GM10266 (cell line): ENCODE measurements around the gene PHOX2A.
"Not testable (repeated sequence)": the region's sequence is repeated elsewhere in the genome, so short reads cannot be mapped to it uniquely, and the experiment has no call there.

Experiments used
- DNase-seq: peaks from one replicate; pipeline ENCODE4 v3.0.0; 2012; ENCODE audit errors: extremely low spot score
- TF ChIP-seq, protein P1 (sequence below): IDR thresholded peaks from 2 replicates; pipeline ENCODE4 v1.5.1; 2012; ENCODE audit warnings: mild to moderate bottlenecking, low read depth; ENCODE audit not compliant: control insufficient read depth, insufficient read depth; ENCODE audit errors: missing control alignments

The PHOX2A gene

DNA sequence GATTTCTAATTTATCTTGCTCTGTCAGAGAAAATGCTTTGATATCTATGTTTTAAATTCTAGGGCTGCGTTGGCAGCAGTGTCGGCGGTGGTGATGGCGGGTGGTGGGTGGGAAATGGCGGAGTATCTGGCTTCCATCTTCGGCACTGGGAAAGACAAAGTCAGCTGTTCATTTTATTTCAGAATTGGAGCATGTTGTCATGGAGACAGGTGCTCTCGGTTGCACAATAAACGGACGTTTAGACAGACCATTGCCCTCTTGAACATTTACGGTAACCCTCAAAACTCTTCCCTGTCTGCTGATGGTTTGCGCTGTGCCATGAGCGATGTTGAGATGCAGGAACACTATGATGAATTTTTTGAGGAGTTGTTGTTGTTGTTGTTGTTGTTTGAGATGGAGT lies 36.1 kb upstream of the PHOX2A start:
- DNase-seq = no peak
- TF ChIP-seq, protein P1, sequence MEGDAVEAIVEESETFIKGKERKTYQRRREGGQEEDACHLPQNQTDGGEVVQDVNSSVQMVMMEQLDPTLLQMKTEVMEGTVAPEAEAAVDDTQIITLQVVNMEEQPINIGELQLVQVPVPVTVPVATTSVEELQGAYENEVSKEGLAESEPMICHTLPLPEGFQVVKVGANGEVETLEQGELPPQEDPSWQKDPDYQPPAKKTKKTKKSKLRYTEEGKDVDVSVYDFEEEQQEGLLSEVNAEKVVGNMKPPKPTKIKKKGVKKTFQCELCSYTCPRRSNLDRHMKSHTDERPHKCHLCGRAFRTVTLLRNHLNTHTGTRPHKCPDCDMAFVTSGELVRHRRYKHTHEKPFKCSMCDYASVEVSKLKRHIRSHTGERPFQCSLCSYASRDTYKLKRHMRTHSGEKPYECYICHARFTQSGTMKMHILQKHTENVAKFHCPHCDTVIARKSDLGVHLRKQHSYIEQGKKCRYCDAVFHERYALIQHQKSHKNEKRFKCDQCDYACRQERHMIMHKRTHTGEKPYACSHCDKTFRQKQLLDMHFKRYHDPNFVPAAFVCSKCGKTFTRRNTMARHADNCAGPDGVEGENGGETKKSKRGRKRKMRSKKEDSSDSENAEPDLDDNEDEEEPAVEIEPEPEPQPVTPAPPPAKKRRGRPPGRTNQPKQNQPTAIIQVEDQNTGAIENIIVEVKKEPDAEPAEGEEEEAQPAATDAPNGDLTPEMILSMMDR = no peak

DNA sequence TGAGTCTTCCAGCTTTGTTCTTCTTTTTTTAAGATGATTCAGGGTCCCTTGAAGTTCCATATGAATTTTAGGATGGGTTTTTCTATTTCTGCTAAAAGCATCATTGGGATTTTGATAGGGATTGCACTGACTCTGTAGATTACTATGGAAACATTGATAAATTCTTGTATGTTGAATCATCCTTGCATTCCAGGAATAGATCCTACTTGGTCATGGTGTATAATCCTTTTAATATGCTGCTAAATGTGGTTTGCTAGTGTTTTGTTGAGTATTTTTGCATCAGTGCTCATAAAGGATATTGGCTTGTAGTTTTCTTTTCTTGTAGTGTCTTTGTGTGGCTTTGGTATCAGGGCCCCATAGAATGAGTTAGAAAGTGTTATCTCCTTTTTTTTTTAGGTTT lies 34.9 kb upstream of the PHOX2A start:
- DNase-seq = no peak
- TF ChIP-seq, protein P1 = no peak

DNA sequence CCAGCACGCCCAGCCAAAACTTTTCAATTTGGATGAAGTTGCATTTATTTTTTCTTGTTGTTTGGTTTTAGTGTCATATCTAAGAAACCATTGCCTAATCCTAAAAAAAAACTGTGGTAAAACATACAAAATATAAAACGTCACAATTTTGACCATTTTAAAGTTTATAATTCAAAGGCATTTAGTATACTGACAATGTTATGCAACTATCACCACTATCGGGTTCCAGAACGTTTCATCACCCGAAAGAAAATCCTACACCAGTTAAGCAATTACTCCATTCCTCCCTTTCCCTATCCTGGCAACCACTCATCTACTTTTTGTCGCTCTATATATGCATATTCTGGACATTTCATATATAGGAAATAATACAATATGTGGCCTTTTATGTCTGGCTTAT lies 30.5 kb upstream of the PHOX2A start:
- DNase-seq = no peak
- TF ChIP-seq, protein P1 = no peak

DNA sequence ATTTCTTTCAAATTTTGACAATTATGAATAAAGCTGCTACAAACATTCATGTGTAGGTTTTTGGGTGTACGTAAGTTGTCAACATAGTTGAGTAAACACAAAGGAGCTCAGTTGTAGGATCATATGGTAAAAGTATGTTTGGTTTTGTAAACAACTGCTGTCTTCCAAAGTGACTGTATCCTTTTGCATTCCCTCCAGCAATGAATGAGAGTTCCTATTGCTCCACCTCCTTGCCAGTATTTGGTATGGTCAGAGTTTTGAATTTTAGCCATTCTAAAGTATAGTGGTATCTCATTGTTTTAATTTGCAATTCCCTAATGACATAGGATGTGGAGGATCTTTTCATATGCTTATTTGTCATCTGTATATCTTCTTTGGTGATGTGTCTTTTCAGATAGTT lies 28.0 kb upstream of the PHOX2A start:
- no peak for DNase-seq
- TF ChIP-seq, protein P1 = no peak

DNA sequence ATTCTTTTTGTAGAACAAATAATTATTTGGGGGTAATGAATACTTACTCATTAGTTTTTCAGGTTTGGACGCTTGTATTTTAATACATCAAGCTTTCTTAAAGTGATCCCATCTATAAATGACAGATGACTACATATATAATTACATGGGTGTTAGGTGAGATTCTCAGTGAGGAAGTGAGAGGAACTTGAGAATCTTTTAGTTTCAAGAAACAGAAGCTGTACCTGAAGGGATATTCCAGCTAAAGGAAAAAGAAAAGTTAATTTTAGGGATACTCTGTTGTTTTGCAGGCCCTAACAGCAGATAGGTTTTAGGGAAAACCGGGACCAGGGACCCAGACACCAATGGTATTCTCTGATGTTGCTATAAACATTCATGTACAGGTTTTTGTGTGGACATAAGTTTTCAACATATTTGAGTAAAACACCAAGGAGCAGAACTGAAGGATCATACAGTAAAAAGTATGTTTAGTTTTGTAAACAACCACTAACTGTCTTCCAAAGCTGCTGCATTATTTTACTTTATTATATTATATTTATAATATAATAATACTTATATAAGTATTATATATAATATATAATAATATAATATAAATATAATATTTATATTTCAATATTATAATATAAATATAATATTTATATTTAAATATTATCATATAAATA lies 24.1 kb upstream of the PHOX2A start:
- TF ChIP-seq, protein P1 = no peak

DNA sequence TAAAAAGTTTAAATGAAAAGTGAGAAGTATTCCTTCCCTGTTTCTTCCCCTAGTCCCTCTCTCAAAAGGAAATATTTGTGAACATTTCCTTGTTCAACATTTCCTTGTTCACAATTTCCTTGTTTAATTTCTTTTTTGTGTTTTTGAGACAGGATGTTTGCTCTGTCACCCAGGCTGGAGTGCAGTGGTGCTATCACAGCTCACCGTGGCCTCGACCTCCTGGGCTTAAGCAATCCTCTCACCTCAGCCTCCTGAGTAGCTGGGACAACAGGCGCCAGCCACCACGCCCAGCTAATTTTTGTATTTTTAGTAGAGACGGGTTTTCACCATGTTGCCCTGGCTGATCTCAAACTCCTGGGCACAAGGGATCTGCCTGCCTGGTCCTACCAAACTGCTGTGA lies 23.0 kb upstream of the PHOX2A start:
- DNase-seq = not testable (repeated sequence)

More for the DNA sequence above, 24.1 kb upstream of the PHOX2A start:
- no peak for DNase-seq

DNA sequence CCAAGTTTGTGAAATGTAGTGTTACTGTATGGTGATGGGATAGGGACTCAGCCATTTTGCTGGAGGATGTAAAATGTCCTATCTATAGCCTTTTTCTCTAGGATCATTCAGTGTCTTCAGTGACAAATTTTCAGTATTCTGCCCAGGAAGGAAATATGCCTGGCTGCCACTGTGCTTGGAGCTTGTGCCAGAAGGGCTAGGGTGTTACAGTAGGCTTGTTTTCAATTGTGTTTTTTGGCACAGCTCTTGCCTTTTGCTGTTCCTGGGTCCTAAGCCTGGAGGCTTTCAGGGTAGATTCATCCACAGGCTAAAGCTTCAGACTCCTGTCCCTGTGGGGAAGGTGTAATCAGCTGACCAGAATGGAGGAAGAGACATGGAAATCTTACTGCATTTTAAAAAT lies 22.0 kb upstream of the PHOX2A start:
- TF ChIP-seq, protein P1 = no peak
- no peak for DNase-seq

DNA sequence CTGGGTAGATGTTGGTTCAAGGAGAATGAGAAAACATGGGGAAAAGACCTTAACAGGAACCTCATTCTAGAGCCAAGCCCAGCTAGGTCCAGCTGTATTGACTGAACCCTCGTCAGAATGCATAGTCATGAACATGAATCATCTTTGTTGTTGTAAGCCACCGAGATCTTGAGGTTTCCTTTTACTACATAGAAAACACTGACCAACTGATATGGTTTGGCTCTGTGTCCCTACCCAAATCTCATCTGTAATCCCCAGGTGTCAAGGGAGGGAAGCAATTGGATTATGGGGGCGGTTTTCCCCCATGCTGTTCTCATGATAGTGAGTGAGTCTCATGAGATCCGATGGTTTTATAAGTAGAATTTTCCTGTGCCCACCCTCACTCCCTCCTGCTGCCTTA lies 19.4 kb upstream of the PHOX2A start:
- DNase-seq = no peak
- TF ChIP-seq, protein P1 = no peak
